ENCODE measurements around the gene SPOP. TPM values are rescaled to one million over a fixed set of nuclear protein-coding genes. Genes with fewer than 3 reads are reported as not detected.

SPOP gene
- total and polyA plus RNA-seq, 2 experiments from 2014 or later: 13.9 to 18.6 TPM

DNA sequence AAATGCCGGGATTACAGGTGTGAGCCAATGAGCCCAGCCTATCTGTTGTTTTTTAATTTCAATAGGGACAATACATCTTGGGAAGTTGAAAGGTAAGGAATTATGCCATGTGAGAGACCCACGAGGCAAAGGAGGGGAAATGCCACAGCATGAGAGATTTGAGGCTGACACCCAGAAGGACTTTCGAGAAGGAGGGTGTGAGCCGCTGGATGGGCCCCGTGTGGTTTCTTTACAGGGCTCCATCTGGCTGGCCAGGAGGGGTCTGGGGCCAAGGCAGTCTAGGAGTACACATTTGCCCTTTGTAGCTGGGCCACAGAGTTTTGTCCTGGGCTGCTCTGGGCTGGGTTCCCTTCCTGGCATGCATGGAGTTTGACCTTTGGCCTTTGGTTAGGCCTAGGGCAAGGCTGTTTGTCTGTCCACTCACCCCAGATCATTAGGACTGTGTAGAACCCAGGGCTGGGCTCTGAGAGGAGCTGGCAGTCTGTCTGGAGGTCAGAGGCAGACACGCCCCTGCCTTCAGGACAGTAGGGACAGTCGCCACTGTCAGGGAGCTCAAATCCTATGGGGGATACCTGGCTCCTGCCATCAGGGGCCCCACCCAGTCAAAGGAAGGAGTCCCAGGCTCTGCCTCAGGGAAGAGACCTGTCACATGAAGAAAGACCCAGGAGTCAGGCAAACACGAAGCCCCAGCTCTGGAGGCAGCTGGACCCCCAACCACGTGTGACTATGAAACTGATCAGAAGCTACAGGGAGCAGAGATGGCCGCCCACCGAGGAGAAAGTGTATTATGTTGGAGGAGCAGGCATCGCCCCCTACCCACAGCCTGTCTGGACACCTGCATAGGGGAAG is 126.5 kb downstream of the SPOP start:
- Mint-ChIP-seq H3K36me3 (ENCODE audit: low read depth) (no peaks in the 10 kb centered on the region), H3K4me3 (no peak overlapping the region; the same call in 2 of the 3 replicates), H3K4me1 (peaks cover 16% of the 10 kb centered on the region), H3K27me3 (ENCODE audit: insufficient read depth, low read depth, poor library complexity) (peaks cover 20% of the 10 kb centered on the region), H3K9me3 (no peaks in the 10 kb centered on the region), H3K27ac (no peak overlapping the region)
- TF ChIP-seq, protein P1, sequence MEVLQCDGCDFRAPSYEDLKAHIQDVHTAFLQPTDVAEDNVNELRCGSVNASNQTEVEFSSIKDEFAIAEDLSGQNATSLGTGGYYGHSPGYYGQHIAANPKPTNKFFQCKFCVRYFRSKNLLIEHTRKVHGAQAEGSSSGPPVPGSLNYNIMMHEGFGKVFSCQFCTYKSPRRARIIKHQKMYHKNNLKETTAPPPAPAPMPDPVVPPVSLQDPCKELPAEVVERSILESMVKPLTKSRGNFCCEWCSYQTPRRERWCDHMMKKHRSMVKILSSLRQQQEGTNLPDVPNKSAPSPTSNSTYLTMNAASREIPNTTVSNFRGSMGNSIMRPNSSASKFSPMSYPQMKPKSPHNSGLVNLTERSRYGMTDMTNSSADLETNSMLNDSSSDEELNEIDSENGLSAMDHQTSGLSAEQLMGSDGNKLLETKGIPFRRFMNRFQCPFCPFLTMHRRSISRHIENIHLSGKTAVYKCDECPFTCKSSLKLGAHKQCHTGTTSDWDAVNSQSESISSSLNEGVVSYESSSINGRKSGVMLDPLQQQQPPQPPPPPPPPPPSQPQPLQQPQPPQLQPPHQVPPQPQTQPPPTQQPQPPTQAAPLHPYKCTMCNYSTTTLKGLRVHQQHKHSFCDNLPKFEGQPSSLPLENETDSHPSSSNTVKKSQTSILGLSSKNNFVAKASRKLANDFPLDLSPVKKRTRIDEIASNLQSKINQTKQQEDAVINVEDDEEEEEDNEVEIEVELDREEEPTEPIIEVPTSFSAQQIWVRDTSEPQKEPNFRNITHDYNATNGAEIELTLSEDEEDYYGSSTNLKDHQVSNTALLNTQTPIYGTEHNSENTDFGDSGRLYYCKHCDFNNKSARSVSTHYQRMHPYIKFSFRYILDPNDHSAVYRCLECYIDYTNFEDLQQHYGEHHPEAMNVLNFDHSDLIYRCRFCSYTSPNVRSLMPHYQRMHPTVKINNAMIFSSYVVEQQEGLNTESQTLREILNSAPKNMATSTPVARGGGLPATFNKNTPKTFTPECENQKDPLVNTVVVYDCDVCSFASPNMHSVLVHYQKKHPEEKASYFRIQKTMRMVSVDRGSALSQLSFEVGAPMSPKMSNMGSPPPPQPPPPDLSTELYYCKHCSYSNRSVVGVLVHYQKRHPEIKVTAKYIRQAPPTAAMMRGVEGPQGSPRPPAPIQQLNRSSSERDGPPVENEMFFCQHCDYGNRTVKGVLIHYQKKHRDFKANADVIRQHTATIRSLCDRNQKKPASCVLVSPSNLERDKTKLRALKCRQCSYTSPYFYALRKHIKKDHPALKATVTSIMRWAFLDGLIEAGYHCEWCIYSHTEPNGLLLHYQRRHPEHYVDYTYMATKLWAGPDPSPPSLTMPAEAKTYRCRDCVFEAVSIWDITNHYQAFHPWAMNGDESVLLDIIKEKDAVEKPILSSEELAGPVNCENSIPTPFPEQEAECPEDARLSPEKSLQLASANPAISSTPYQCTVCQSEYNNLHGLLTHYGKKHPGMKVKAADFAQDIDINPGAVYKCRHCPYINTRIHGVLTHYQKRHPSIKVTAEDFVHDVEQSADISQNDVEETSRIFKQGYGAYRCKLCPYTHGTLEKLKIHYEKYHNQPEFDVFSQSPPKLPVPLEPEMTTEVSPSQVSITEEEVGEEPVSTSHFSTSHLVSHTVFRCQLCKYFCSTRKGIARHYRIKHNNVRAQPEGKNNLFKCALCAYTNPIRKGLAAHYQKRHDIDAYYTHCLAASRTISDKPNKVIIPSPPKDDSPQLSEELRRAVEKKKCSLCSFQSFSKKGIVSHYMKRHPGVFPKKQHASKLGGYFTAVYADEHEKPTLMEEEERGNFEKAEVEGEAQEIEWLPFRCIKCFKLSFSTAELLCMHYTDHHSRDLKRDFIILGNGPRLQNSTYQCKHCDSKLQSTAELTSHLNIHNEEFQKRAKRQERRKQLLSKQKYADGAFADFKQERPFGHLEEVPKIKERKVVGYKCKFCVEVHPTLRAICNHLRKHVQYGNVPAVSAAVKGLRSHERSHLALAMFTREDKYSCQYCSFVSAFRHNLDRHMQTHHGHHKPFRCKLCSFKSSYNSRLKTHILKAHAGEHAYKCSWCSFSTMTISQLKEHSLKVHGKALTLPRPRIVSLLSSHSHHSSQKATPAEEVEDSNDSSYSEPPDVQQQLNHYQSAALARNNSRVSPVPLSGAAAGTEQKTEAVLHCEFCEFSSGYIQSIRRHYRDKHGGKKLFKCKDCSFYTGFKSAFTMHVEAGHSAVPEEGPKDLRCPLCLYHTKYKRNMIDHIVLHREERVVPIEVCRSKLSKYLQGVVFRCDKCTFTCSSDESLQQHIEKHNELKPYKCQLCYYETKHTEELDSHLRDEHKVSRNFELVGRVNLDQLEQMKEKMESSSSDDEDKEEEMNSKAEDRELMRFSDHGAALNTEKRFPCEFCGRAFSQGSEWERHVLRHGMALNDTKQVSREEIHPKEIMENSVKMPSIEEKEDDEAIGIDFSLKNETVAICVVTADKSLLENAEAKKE (CRISPR knock-in tag; IDR thresholded peaks at IDR 0.05): no peak
- TF ChIP-seq EZH2phosphoT487 (IDR thresholded peaks at IDR 0.05; ENCODE audit: unreplicated experiment): no peak
- no peak for TF ChIP-seq STAT1 (IDR thresholded peaks at IDR 0.05; ENCODE audit: unreplicated experiment)
- TF ChIP-seq, protein P2, sequence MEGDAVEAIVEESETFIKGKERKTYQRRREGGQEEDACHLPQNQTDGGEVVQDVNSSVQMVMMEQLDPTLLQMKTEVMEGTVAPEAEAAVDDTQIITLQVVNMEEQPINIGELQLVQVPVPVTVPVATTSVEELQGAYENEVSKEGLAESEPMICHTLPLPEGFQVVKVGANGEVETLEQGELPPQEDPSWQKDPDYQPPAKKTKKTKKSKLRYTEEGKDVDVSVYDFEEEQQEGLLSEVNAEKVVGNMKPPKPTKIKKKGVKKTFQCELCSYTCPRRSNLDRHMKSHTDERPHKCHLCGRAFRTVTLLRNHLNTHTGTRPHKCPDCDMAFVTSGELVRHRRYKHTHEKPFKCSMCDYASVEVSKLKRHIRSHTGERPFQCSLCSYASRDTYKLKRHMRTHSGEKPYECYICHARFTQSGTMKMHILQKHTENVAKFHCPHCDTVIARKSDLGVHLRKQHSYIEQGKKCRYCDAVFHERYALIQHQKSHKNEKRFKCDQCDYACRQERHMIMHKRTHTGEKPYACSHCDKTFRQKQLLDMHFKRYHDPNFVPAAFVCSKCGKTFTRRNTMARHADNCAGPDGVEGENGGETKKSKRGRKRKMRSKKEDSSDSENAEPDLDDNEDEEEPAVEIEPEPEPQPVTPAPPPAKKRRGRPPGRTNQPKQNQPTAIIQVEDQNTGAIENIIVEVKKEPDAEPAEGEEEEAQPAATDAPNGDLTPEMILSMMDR (conservative IDR thresholded peaks at IDR 0.05; ENCODE audit: low read depth in 2 of 2): no peak
- no peak for TF ChIP-seq POLR2AphosphoS5 (IDR thresholded peaks at IDR 0.05; ENCODE audit: low read depth)
- no peak for TF ChIP-seq JUNB (IDR thresholded peaks at IDR 0.05; ENCODE audit: unreplicated experiment)
- no peak for TF ChIP-seq CREB1 (CRISPR knock-in tag; IDR thresholded peaks at IDR 0.05; ENCODE audit: low read depth)
- TF ChIP-seq, protein P3, sequence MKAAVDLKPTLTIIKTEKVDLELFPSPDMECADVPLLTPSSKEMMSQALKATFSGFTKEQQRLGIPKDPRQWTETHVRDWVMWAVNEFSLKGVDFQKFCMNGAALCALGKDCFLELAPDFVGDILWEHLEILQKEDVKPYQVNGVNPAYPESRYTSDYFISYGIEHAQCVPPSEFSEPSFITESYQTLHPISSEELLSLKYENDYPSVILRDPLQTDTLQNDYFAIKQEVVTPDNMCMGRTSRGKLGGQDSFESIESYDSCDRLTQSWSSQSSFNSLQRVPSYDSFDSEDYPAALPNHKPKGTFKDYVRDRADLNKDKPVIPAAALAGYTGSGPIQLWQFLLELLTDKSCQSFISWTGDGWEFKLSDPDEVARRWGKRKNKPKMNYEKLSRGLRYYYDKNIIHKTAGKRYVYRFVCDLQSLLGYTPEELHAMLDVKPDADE (IDR thresholded peaks at IDR 0.05): no peak
- TF ChIP-seq, protein P4, sequence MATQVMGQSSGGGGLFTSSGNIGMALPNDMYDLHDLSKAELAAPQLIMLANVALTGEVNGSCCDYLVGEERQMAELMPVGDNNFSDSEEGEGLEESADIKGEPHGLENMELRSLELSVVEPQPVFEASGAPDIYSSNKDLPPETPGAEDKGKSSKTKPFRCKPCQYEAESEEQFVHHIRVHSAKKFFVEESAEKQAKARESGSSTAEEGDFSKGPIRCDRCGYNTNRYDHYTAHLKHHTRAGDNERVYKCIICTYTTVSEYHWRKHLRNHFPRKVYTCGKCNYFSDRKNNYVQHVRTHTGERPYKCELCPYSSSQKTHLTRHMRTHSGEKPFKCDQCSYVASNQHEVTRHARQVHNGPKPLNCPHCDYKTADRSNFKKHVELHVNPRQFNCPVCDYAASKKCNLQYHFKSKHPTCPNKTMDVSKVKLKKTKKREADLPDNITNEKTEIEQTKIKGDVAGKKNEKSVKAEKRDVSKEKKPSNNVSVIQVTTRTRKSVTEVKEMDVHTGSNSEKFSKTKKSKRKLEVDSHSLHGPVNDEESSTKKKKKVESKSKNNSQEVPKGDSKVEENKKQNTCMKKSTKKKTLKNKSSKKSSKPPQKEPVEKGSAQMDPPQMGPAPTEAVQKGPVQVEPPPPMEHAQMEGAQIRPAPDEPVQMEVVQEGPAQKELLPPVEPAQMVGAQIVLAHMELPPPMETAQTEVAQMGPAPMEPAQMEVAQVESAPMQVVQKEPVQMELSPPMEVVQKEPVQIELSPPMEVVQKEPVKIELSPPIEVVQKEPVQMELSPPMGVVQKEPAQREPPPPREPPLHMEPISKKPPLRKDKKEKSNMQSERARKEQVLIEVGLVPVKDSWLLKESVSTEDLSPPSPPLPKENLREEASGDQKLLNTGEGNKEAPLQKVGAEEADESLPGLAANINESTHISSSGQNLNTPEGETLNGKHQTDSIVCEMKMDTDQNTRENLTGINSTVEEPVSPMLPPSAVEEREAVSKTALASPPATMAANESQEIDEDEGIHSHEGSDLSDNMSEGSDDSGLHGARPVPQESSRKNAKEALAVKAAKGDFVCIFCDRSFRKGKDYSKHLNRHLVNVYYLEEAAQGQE (IDR thresholded peaks at IDR 0.05; ENCODE audit: unreplicated experiment): no peak
- no peak for TF ChIP-seq NANOG (IDR thresholded peaks at IDR 0.05; ENCODE audit: borderline replicate concordance)
- TF ChIP-seq EZH2 (IDR thresholded peaks at IDR 0.05; ENCODE audit: low read depth, unreplicated experiment): no peak
- TF ChIP-seq ZNF114 (CRISPR knock-in tag; IDR thresholded peaks at IDR 0.05): no peak
- TF ChIP-seq ZNF331 (CRISPR knock-in tag; IDR thresholded peaks at IDR 0.05; ENCODE audit: low read depth): no peak
- no peak overlapping the region for H3K4me3 ChIP-seq
- H3K27ac ChIP-seq (ENCODE audit: low read depth): no peak overlapping the region
- no peaks in the 10 kb centered on the region for H3K9me2 ChIP-seq (ENCODE audit: insufficient read depth)
- no peaks in the 10 kb centered on the region; the same call in 1 of the 2 replicates for H3K27me3 ChIP-seq (ENCODE audit: insufficient read depth)
- no peak overlapping the region for H3K4me2 ChIP-seq
- ATAC-seq (no peak), DNase-seq (ENCODE audit: low spot score) (no peak)
- no peaks in the 10 kb centered on the region for H3K36me3 ChIP-seq (ENCODE audit: insufficient read depth)
- H2AFZ ChIP-seq: no peak overlapping the region
- H3K79me2 ChIP-seq (replicated peaks; ENCODE audit: insufficient read depth): no peaks in the 10 kb centered on the region
- peaks cover 5% of the 10 kb centered on the region; the same call in 1 of the 2 replicates for H3K4me1 ChIP-seq (ENCODE audit: insufficient read depth)
- no peaks in the 10 kb centered on the region for H3F3A ChIP-seq (replicated peaks; ENCODE audit: low read depth)
- no peaks in the 10 kb centered on the region for H4K20me1 ChIP-seq (replicated peaks; ENCODE audit: insufficient read depth)

Measured in GM23338 (cell line).